GM21381 (cell line): ENCODE results near the gene ZNF524.

Experiments
- ATAC-seq: cut with Tn5 transposase; IDR thresholded peaks from one replicate; pipeline ENCODE4 v1.9.1; 2021; ENCODE audit warnings: mild to moderate bottlenecking, moderate library complexity; ENCODE audit not compliant: unreplicated experiment

The ZNF524 gene

DNA sequence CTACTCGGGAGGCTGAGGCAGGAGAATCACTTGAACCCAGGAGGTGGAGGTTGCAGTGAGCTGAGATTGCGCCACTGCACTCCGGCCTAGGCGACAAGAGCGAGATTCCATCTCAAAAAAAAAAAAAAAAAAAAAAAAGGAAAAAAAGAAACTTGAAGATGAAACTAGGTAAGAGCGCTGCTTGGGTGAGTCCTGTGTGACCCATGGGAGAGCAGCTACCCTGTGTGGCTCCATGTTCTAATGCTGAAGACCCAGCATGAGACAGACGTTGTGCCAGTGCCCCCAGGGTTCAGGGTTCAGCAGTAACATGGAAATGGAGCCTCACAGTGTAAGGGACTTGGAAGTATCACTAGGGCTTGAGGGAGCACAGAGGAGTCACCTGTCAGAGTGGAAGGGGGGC is 18.3 kb downstream of the ZNF524 start:
- no peak for ATAC-seq

DNA sequence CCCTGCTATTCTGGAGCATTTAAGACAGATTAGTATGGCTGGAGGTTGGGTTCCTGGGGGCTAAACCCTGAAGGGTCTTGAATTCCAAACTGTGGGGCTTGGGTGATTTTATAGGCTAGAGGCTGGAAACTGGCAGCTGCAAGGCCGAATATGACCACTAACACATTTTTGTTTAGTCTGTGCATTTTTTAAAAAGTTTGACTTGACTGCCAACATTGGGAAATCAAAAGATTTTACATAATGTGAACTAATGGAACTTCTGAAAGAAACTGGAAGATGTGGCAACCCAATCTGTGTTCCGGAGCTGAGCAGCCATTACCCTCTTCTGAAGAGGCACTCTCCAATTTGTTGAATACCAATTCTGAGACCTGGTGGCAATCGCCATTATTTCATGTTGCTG is 19.2 kb downstream of the ZNF524 start:
- no peak for ATAC-seq

DNA sequence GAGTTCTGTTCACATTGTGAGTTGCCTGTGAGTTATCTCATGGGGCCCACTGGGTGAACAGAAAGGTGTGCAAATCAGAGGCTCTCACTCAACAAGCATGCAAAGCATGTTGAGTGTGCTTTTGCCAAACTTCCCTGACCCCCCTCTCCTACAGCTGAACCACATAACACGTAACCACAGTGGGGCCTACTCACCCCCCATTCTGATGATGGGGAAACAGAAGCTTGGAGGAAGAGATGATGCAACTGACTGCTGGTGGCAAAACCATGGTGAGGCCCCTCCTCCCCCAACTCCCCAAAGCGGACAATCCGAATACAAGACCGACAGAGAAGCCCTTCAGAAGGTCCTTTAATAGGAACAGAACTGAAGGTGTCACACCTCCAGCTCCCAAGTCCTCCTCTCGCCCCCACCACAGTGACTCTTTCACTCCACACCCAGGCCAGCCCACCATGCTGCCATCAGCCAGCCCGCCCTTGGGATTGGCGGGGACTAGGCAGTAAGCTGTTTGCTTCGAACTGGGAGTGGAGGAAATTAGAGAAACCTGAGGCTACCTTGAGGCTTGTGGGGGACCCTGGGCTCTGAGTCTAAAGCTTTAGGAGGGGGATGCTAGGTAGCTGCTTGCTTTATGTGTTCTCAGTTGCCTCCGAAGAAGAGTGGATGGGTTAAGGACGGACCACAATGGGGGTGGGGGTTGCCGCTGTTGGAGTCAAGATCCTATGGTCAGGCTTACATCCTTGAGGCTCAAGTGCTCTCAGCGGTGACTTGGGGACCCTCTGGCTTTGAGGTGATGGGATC is 20.5 kb downstream of the ZNF524 start:
- no peak for ATAC-seq

DNA sequence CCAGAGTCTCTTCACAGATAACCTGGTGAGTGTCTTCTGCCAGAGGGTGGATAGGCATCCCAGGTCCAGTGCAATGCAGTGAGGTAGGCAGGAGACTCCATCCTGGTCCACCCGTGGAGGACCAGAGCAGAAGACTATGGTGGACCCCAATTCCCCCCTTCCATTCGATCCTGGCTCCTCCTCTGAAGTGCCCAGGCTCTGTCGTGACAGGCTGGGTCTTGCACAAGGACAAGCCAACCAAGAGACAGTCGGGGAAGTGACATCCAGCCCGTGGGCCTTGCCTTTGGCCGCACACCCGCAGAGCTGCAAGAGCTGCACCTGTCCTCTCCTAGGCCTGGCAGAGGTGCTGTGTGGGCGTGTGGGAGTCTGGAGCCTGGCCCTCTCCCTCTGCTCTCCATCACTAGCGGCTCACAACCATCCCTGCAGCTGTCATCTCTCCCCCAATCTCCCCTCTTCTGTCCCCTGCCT is 21.2 kb downstream of the ZNF524 start:
- no peak for ATAC-seq

DNA sequence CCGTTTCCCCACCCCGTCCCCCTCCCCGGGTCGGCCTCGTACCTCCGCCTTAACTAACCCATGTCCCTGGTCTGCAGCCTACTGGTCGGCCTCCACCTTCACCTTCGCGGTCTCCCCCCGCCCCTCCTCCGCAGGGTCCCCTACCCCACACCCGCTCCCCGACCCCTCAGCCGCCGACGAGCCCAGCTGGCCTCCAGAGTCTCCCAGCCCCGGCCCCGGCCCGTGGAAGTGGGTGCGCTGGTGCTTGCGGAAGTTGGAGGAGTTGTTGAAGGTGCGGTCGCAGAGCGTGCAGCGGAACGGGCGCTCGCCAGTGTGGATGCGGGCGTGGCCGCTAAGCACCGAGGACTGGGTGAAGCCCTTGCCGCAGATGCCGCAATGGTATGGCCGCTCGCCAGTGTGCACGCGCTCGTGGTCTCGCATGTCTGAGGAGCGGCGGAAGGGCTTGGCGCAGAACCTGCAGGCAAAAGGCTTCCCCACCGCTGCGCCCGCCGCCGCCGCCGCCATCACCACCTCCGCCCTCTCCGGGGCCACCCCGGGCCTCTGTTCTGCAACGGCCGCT is 21.7 kb downstream of the ZNF524 start:
- ATAC-seq = no peak

DNA sequence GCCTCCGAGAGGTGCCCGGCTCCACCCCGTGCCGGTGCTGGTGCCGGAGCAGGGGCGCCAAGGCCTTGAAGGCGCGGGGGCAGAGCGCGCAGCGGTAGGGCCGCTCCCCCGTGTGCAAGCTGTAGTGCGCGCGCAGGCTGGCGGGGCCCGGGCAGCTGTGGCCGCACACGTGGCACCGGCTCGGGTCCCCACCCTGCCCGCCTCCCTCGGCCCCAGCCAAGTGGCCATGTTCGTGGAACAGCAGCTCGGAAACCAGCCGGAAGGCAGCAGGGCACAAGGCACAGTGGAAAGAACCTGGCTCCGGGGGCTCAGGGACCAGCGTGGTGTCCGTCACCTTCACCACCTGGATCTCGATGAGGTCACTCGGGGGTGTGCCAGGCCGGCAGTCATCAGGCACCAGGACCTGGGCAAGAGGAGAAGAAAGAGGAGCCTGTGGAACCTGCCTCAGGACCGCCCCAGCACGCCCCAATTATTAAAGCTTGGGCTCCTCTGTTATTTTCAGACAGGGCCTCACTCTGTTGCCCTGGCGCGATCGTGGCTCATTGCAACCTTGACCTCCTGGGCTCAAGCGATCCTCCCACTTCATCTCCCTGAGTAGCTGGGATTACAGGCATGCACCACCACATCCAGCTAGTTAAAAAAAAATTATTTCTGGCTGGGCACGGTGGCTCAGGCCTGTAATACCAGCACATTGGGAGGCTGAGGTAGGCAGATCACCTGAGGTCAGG is 22.3 kb downstream of the ZNF524 start:
- no peak for ATAC-seq

DNA sequence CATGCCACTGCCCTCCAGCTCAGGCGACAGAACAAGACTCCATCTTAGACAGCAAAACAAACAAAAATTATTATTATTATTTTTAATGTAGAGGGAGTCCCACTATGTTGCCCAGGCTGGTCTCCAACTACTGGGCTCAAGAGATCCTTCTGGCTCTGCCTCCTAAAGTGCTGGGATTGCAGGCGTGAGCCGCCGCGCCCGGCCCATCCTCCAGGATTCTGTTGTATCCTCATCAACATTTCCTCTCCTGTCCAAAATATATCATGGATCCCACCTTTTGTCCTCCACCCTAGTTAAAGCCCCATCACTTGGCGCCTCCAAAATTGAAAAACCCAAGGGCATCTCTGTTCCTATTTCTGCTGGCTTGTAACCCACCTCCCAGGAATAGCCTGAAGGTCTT is 23.0 kb downstream of the ZNF524 start:
- ATAC-seq = no peak

DNA sequence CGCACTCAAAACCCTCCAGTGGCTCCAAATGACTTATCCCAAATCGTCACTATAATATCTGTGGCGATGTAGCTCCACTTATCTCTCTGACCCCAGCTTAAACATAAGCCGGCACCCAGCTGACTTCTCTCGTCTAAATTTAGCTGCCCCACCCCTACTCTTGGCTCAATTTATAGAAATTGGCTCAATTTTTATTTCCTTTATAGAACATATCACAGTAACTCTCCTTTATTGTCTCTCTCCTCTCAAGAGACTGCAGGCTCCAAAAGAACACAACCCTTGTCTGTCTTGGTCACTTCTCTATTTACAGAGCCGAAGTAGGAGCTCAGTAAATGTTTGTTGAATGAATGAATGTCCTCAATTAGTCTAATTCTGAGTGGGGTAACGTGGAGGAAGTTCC is 23.5 kb downstream of the ZNF524 start:
- ATAC-seq = no peak

DNA sequence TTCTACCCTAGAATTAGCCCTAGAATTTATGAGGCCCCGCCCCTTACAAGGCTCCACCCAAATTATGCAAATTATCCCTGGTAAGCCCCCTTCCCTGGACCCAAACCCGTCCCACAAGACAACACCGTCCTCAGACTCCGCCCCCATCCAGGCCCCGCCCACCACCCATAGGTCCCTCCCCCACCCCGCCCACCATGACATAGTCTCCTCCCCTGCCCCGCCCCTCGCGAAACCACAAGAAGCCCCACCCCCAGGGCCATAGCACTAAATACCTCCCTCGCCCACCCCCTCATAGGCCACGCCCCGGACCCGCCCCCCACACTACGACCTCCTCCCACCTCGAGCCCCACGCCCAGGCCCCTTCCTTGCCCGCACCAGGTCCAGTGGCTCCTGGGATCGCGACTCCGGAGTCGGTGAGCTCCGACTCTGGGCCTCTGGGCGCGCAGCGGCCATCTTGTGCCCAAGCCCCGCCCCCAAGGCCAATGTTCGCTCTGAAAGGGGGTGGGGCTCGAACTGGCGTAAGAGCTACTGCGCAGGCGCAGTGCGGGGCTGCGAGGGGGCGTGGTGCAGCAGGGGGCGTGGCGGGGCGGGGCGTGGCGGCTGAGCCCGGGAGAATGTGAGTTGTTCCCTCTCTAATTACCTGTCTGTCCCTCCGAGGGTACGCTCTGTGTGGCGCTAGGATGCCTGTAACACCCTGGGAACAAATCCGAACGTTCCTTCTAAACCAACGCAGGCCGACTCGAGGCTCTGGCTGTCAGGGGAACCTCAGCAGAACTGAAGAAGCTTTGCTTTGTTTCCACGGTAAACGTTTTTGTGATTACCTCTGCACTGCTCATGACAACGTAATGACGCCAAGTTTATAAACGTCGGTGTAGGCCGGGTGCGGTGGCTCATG is 24.3 kb downstream of the ZNF524 start, which contains the start of gene ZNF784:
ZNF784 (minus strand) TSS at position 458 of the 895 bp plus-strand sequence; CDS start at position 453, 5 bp downstream.
- no peak for ATAC-seq

DNA sequence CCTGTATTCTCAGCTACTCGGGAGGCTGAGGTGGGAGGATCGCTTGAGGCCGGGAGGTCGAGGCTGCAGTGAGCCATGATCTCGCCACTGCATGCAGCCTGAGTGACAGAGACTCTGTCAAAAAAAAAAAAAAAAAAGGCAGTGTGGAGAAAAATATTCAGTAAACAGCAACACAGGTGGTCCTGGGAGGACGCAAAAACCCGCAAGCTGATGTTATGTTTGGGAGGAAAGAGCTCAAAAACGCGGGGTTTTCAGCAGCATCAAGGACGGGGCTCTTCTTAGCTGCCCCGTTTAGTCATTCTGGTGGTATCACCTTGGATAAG is 24.9 kb downstream of the ZNF524 start:
- ATAC-seq = no peak

DNA sequence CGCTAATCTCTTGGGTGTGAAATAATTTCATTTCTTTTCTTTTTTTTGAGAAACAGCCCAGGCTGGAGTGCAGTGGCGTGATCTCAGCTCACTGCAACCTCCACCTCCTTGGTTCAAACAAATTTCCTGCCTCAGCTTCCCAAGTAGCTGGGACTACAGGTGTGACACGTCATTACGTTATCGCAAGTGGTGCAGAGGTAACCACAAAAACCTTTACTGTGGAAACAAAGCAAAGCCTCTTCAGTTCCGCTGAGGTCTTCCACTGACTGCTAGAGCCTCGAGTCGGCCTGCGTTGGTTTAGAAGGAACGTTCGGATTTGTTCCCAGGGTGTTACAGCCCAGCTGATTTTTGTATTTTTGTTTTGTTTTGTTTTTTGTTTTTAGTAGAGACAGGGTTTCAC is 26.3 kb downstream of the ZNF524 start:
- ATAC-seq = no peak

DNA sequence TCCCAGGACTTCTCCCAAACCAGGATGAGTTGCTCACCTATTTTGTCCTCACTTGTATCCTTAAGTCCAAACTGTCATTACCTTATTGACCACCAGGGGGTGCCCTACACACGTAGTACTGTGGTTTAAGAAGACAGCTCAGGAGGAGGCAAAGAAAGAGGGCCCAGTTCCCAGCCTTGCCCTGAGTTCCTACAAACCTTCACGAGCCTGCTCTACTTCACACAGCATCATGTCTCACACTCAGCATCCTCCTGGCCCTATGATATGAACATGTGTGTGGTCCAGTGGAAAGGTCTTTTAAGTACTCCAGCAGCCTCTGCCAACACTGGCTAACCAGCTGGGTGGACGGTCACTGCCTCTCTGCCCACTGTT is 32.4 kb downstream of the ZNF524 start:
- no peak for ATAC-seq

DNA sequence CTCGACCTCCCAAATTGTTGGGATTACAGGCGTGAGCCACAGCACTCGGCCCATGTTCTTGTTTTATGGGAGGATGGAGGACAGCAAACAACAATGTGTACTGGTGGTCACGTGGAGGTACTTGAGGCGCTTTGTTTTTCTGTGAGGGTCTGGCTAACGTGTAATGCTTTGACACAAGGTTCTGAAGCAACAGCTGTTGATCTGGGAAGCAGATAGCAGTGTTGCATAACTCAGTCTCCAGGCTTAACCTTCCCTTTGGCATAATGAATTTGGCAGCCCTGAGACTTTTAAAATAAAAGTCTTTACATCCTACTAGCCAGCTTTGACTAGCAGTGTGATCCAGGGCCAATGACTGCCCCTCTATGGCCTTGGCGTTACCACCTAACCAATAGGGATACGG is 33.8 kb downstream of the ZNF524 start:
- ATAC-seq = no peak

DNA sequence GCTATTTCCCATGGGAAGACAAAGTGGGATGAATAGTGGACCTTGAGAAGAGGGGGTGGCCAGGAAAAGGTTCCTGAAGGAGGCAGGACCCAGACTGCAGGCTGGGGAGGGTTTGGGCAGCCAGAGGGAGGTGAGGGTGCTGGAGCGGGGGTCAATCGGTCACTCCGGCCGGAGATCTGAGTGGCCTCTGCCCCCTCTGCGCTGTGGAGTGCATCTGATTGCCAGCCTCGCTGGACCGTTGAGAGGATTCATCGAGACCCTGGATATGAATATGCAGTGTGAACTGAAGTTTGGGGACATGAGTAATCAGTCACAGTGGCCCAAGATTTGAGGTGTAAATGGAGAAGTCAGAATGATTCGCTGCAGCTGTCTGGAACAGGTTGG is 35.2 kb downstream of the ZNF524 start:
- no peak for ATAC-seq

DNA sequence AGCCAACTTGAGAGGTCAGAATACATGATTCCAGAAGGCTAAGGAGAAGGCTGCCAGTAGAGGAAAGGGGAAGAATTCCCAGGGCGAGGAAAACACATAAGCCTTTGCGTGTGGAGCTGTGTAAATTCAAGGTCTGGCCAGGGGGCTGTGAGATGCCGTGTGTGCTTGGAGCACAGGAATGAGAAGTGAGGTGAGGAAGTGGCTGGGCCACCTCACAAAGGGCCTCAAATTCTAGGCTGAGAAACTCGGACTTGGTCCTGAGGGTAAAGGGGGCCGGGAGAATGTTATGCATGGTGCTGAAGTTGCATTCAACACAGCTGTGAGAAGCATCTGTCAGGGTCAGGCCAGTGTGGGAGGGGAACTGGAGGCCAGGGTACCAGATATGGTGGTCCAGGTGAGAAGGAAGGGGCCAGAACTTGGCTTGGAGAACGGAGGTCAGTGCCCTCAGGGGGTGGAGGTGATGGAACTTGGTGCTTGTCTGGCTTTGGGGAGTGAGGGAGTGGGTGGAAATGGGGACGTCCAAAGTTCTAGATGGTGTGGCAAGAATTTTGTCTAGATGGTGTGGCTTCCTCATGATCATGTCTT is 35.9 kb downstream of the ZNF524 start:
- ATAC-seq = no peak

DNA sequence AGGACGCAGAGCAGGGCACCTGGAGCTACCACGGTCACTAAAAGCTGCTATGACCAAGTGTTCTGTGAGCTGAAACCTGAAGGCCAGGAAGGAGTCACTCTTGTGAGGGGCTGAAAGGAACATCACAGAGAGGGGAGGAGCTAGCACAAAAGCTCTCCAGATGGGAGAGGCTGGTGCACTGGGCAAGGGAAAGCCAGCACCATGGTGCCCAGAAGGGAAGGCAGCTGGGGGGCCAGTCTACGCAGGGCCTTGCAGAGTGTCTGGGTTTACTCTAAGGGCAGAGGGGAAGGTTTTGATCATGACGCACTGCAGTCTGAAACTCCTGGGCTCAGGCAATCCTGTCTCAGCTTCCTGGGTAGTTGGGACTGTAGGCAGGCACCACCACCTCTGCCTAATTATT is 36.6 kb downstream of the ZNF524 start:
- ATAC-seq = no peak

DNA sequence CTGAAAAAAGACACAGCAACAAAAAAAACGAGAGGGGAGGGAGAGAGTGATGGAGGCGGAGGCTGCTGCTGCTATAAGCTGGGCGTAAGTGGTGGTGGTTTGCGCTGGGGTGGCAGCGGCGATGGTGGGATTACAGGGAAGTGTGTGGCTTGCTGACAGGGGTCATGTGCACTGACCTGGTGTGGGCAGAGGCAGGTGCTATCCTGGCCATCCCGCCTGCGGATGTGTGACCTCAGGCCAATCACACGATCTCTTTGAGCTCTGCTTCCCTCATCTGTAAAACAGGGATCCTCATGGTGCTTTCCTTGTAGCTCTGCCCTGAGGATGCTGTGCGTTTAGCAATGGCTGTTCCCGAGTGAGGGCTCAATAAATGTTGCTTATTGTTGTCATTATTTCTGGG is 37.4 kb downstream of the ZNF524 start:
- no peak for ATAC-seq

DNA sequence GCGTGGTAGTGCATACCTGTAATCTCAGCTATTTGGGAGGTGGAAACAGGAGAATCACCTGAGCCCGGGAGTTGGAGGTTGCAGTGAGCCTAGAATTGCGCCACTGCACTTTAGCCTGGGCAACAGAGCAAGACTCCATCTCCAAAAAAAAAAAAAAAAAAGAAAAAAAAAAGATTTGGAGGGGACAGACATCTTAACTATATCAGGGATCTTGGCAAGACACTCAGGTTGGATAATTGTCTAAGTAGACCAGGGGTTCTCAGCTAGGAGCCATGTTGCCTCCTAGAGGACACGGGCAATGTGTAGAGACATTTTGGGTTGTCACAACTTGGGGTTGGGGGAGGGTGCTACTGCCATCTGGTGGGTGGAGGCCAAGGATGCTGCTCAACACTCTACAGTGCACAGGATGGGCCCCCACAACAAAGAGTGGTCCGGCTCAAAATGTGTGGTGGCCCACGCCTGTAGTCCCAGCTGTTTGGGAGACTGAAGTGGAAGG is 38.8 kb downstream of the ZNF524 start:
- no peak for ATAC-seq

DNA sequence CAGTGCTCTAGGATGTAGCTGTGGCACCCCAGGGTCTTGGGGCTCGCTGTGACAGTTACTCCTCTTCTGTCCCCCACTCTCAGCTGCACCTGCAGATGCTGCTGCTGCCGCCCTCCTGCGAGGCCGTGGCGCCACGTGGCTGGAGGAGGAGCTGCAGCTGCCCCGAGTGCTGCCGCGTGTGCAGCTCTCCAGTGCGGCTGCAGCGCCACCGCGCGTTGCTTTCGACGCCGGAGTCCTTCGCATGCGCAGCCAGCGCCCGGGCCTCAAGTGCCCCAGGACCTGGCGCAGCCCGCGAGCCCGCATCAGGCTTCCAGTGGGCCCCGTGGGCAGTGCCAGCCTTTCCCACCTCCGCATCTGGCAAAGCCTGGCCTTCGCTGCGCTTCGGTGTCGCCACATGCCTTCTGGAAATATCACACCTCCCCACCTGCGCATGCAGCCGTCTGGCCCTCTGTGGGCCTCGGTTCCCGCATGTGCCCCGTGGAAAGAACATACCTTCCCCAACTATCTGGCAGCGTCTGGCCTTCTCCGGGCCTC is 40.0 kb downstream of the ZNF524 start:
- ATAC-seq = no peak
